ENCODE data around the gene IRS2.

DNA sequence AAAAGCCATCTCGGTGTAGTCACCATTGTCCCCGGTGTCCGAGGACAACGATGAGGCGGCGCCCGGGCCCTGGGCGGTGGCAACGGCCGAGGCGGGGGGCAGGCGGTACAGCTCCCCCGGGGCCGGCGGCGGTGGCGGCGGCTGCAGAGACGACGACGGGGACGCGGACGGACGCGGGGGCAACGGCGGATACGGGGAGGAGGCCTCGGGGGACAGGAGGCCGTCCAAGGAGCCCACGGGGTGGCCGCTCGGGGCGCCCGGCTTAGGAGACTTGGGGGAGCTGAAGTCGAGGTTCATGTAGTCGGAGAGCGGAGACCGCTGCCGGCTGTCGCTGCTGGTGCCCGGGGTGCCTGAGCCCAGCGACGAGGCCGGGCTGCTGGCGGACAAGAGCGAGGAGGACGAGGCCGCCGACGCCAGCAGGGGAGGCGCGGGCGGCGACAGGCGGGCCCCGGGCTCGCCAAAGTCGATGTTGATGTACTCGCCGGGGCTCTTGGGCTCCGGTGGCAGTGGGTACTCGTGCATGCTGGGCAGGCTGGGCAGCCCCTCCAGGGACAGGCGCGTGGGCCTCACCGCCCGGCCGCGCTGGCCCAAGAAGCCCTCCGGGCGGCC, 3.5 kb downstream of the IRS2 start:
- TF ChIP-seq MXI1 (IDR thresholded peaks at IDR 0.05; ENCODE audit: low read depth, low read length) (no peak), SMC3 (IDR thresholded peaks at IDR 0.05; ENCODE audit: low read depth, low read length) (no peak), RFX5 (IDR thresholded peaks at IDR 0.05; ENCODE audit: low read length) (no peak), ELF1 (IDR thresholded peaks at IDR 0.05) (no peak), TEAD4 (IDR thresholded peaks at IDR 0.05; ENCODE audit: borderline replicate concordance, insufficient read depth) (no peak), RAD21 (IDR thresholded peaks at IDR 0.05; ENCODE audit: low read length) (no peak)
- TF ChIP-seq, protein P1, sequence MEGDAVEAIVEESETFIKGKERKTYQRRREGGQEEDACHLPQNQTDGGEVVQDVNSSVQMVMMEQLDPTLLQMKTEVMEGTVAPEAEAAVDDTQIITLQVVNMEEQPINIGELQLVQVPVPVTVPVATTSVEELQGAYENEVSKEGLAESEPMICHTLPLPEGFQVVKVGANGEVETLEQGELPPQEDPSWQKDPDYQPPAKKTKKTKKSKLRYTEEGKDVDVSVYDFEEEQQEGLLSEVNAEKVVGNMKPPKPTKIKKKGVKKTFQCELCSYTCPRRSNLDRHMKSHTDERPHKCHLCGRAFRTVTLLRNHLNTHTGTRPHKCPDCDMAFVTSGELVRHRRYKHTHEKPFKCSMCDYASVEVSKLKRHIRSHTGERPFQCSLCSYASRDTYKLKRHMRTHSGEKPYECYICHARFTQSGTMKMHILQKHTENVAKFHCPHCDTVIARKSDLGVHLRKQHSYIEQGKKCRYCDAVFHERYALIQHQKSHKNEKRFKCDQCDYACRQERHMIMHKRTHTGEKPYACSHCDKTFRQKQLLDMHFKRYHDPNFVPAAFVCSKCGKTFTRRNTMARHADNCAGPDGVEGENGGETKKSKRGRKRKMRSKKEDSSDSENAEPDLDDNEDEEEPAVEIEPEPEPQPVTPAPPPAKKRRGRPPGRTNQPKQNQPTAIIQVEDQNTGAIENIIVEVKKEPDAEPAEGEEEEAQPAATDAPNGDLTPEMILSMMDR (IDR thresholded peaks at IDR 0.05): no peak

Data from SK-N-SH (cell line).